K562 (cell line): ENCODE results near the gene OR52E2. TPM values are rescaled to one million over a fixed set of nuclear protein-coding genes. Genes with fewer than 3 reads are reported as not detected.

Experiments used
- ATAC-seq: fragments of 200-7000 bp; cut with Tn5 transposase; 3 replicates; pipeline ENCODE4 v1.9.1; 2020; ENCODE audit warnings: moderate library complexity
- BruUV-seq: library from RNA; stranded (reverse); fragments of 400-500 nt; replicated peaks from 2 replicates; lab custom pipeline; 2021; lab: Mats Ljungman, UMichigan
- CTCF ChIA-PET: fragments of 300-600 bp; formaldehyde crosslinking; extraction: SDS; loops from one replicate; lab custom pipeline; 2021; ENCODE audit warnings: low intra/inter-chr PET ratio; lab: Yijun Ruan, JAX
- POLR2A ChIA-PET: fragments of 300-600, 350-650 bp; sonication (Branson Sonifier 250); formaldehyde crosslinking; extraction: SDS; loops from one replicate; lab custom pipeline; 2021; ENCODE audit warnings: antibody characterized with exemption, inconsistent platforms; lab: Yijun Ruan, JAX
- DNase-seq, 4 experiments: peaks; one replicate each; pipeline versions ENCODE4 v3.0.0 to v3.0.0-alpha.2; 2011 to 2018; ENCODE audit warnings: low spot score in 3 of 4, mixed read lengths in 3 of 4; ENCODE audit errors: extremely low read depth in 1 of 4
- FAIRE-seq: peaks from 2 replicates; lab custom pipeline; 2011; peaks lifted over from hg19 to GRCh38; lab: Jason Lieb, UNC
- H2AFZ ChIP-seq: 2 replicates; pipeline ENCODE4 v1.6.0; 2011; ENCODE audit warnings: low read depth, low read length, control low read depth, inconsistent platforms
- H3K27ac ChIP-seq: fragments of 200-600 bp; 3 replicates; pipeline ENCODE4 v1.8.0; 2011; ENCODE audit warnings: low read depth, mild to moderate bottlenecking, control low read depth, inconsistent platforms, low read length, moderate library complexity, mixed read lengths; ENCODE audit errors: extremely low read depth
- H3K27me3 ChIP-seq, 2 experiments: fragments of 300-600 bp in 1 of 2; 2 replicates in 1 of 2; 3 replicates in 1 of 2; pipeline versions ENCODE4 v1.6.0 to v1.8.0; 2011; ENCODE audit warnings: inconsistent platforms in 2 of 2, low read length in 2 of 2, mild to moderate bottlenecking in 1 of 2, mixed read lengths in 1 of 2, moderate library complexity in 1 of 2; ENCODE audit not compliant: control insufficient read depth in 2 of 2, insufficient read depth in 2 of 2
- H3K36me3 ChIP-seq: fragments of 300-600 bp; 3 replicates; pipeline ENCODE4 v1.8.0; 2011; ENCODE audit warnings: mild to moderate bottlenecking, low read length, inconsistent platforms; ENCODE audit not compliant: control insufficient read depth, insufficient read depth
- H3K4me1 ChIP-seq, 2 experiments: fragments of 200-600 bp in 1 of 2; replicated peaks in 1 of 2; 2 replicates in 1 of 2; 3 replicates in 1 of 2; pipeline versions ENCODE4 v1.5.1 to v1.8.0; 2011; ENCODE audit warnings: inconsistent platforms in 2 of 2, low read length in 2 of 2, mild to moderate bottlenecking in 1 of 2, mixed read lengths in 1 of 2, moderate library complexity in 1 of 2; ENCODE audit not compliant: control insufficient read depth in 2 of 2, insufficient read depth in 2 of 2
- H3K4me2 ChIP-seq: 2 replicates; pipeline ENCODE4 v1.6.1; 2011; ENCODE audit warnings: low read length, control low read depth, inconsistent platforms, mixed read lengths; ENCODE audit not compliant: insufficient read depth
- H3K4me3 ChIP-seq: fragments of 200-600 bp; sonication (generic), shearing (Covaris generic); 2 replicates; pipeline ENCODE4 v1.5.1; 2016; ENCODE audit warnings: control low read depth, inconsistent platforms
- H3K79me2 ChIP-seq: fragments of 200-600 bp; 3 replicates; pipeline ENCODE4 v1.8.0; 2011; ENCODE audit warnings: low read length, inconsistent platforms; ENCODE audit not compliant: control insufficient read depth, insufficient read depth
- H3K9ac ChIP-seq, 2 experiments: 2 replicates each; pipeline versions ENCODE4 v1.6.0 to v1.6.1; 2011; ENCODE audit warnings: low read depth in 2 of 2, low read length in 2 of 2, control low read depth in 1 of 2, inconsistent platforms in 1 of 2, mild to moderate bottlenecking in 1 of 2, mixed read lengths in 1 of 2; ENCODE audit not compliant: insufficient read depth in 1 of 2
- H3K9me1 ChIP-seq: one replicate; pipeline ENCODE4 v1.6.0; 2011; ENCODE audit warnings: inconsistent platforms, mild to moderate bottlenecking, low read length, moderate library complexity; ENCODE audit not compliant: control insufficient read depth, insufficient read depth
- H3K9me3 ChIP-seq: replicated peaks from 2 replicates; pipeline ENCODE4 v1.5.1; 2011; ENCODE audit warnings: low read depth, low read length, inconsistent platforms; ENCODE audit not compliant: control insufficient read depth, insufficient read depth
- H4K20me1 ChIP-seq: replicated peaks from 2 replicates; pipeline ENCODE4 v1.6.1; 2011; ENCODE audit warnings: low read length, inconsistent platforms, mixed read lengths; ENCODE audit not compliant: control insufficient read depth, insufficient read depth
- FOXA1 ChIP-seq: fragments of 450-650 bp; IDR thresholded peaks from 2 replicates; pipeline ENCODE4 v1.6.1; 2016; ENCODE audit warnings: mild to moderate bottlenecking, borderline replicate concordance
- FOXP1 ChIP-seq: sonication (generic); formaldehyde crosslinking; IDR thresholded peaks from 2 replicates; pipeline ENCODE4 v1.8.0; 2022; ENCODE audit warnings: mild to moderate bottlenecking, missing genetic modification reagents
- RBM39 ChIP-seq: fragments of 200-400 bp; formaldehyde crosslinking; optimal IDR thresholded peaks from 2 replicates; pipeline ENCODE3; 2018; ENCODE audit warnings: low read depth, low read length
- ZFP1 ChIP-seq: fragments of 450-650 bp; formaldehyde crosslinking; IDR thresholded peaks from 2 replicates; pipeline ENCODE4 v1.4.0; 2020; ENCODE audit warnings: mild to moderate bottlenecking, mixed read lengths
- ZNF445 ChIP-seq: fragments of 250-450 bp; sonication (Bioruptor Pico); IDR thresholded peaks from 2 replicates; pipeline ENCODE4 v1.4.0; 2020; ENCODE audit warnings: low read depth, mild to moderate bottlenecking, moderate library complexity
- WGBS: fragments of 100-300 bp; shearing (Covaris generic); methylation state at CpG from one replicate; pipeline ENCODE4 v1.1.6; 2016; ENCODE audit warnings: low coverage, mixed read lengths; ENCODE audit not compliant: insufficient coverage; ENCODE audit errors: missing lambda C conversion rate; 5-methylcytosine and 5-hydroxymethylcytosine counted together
- in situ Hi-C: fragments of 300-500 bp; cut with MboI; formaldehyde crosslinking; loops from 4 replicates; pipeline ENCODE4 v1.15.0; 2018; ENCODE audit warnings: inconsistent platforms, mixed read lengths
- intact Hi-C: fragments of 100-400 bp; cut with micrococcal nuclease; formaldehyde crosslinking; loops from 2 replicates; pipeline ENCODE4 v1.14.2; 2022
- polyA plus RNA-seq, 8 experiments: library from polyadenylated mRNA; depleted of rRNA in 4 of 8; stranded (reverse) in 5 of 8; unstranded in 3 of 8; fragments of >200 nt; fragmentation: Nextera tagmentation in 2 of 8; fragmentation: Illumina TruSeq in 1 of 8; extraction: Ambion mirVana in 2 of 8; extraction: Trizol in 1 of 8; gene quantifications; 2 replicates each; pipeline versions ENCODE4 v1.2.1 to v1.2.3, GENCODE V29; 2011 to 2014; ENCODE audit warnings: inconsistent platforms in 1 of 8, missing spikeins in 1 of 8
- total RNA-seq, 7 experiments: library from RNA; depleted of rRNA in 6 of 7; stranded (reverse); fragments of >200 nt in 6 of 7; fragmentation: Illumina TruSeq in 2 of 7; extraction: Trizol in 2 of 7; gene quantifications; 2 replicates each; pipeline versions ENCODE4 v1.2.1 to v1.2.3, GENCODE V29; 2011 to 2021; ENCODE audit warnings: low replicate concordance in 1 of 7
- TF ChIP-seq, protein P1 (sequence below): sonication (generic); formaldehyde crosslinking; IDR thresholded peaks from 2 replicates; pipeline ENCODE4 v1.4.0; 2020; ENCODE audit warnings: mild to moderate bottlenecking, missing genetic modification reagents

OR52E2 gene
- total and polyA plus RNA-seq, 9 of the 15 experiments (the other 6 are each of a cell fraction or from before 2014, with no cell fraction given), result not detected

DNA sequence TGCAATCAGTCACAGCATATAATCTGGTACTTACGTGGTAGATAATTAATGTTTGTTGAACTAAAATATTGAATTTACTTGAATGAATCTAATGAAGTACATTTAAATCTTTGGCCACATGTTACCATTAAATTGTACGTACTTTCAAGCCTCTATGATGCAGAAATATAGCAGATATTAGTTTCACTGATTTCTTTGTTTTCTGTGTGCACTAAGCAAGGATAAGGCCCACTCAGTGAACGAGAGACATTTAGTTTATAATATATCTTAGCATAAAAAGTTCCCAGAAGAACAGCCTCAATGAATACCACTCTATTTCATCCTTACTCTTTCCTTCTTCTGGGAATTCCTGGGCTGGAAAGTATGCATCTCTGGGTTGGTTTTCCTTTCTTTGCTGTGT lies 9.8 kb upstream of the OR52E2 start, which contains the start of gene OR52E1:
Gene OR52E1 (plus strand): TSS at position 301 of the 400 bp plus-strand sequence.
- FAIRE-seq, result no peak
- no peak within 1 kb of the TSS for H2AFZ ChIP-seq
- CTCF ChIA-PET, result no interaction called here
- no peaks in the 10 kb centered on the region for H4K20me1 ChIP-seq
- POLR2A ChIA-PET, result no interaction called here
- intact Hi-C loops (no loop called here), in situ Hi-C loops (no loop called here)
- H3K4me1 ChIP-seq, result no peaks in the 10 kb centered on the region
- no peak within 1 kb of the TSS for H3K4me3 ChIP-seq
- DNase-seq, result no peak
- H3K27me3 ChIP-seq, result no peaks in the 10 kb centered on the region; a peak in 1 of 5 replicates
- WGBS, result under 1% methylated on average over 3 of the region's 3 CpGs
- no TSS peak for BruUV-seq
- no peak within 1 kb of the TSS for H3K27ac ChIP-seq
- no peaks in the 10 kb centered on the region for H3K79me2 ChIP-seq
- no peaks in the 10 kb centered on the region for H3K9me3 ChIP-seq
- H3K4me2 ChIP-seq, result no peak within 1 kb of the TSS
- TF ChIP-seq, protein P1, sequence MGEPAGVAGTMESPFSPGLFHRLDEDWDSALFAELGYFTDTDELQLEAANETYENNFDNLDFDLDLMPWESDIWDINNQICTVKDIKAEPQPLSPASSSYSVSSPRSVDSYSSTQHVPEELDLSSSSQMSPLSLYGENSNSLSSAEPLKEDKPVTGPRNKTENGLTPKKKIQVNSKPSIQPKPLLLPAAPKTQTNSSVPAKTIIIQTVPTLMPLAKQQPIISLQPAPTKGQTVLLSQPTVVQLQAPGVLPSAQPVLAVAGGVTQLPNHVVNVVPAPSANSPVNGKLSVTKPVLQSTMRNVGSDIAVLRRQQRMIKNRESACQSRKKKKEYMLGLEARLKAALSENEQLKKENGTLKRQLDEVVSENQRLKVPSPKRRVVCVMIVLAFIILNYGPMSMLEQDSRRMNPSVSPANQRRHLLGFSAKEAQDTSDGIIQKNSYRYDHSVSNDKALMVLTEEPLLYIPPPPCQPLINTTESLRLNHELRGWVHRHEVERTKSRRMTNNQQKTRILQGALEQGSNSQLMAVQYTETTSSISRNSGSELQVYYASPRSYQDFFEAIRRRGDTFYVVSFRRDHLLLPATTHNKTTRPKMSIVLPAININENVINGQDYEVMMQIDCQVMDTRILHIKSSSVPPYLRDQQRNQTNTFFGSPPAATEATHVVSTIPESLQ (CRISPR knock-in tag), result no peak
- TF ChIP-seq ZFP1 (CRISPR knock-in tag) (no peak), FOXA1 (no peak), RBM39 (no peak), ZNF445 (CRISPR knock-in tag) (no peak), FOXP1 (CRISPR knock-in tag) (no peak)
- H3K36me3 ChIP-seq, result no peaks in the 10 kb centered on the region
- ATAC-seq, result no peak
- no peaks in the 10 kb centered on the region for H3K9me1 ChIP-seq
- H3K9ac ChIP-seq, result no peak within 1 kb of the TSS
